ENCODE results near the gene HFE.

The HFE gene

GRCh38 chr6:26142026-26142425 lies 54.8 kb downstream of the HFE start:
- Histone ChIP-seq H3K36me3 (ENCODE audit: insufficient read depth, low read length) (no peaks in the 10 kb centered on the region), H3K9me3 (ENCODE audit: insufficient read depth, low read length, severe bottlenecking) (no peaks in the 10 kb centered on the region), H3K4me3 (ENCODE audit: low read depth in 1 of 2, low read length in 2 of 2) (no peak overlapping the region), H4K20me1 (ENCODE audit: insufficient read depth, low read length) (no peaks in the 10 kb centered on the region), H3K27me3 (ENCODE audit: insufficient read depth, low read length, poor library complexity) (no peaks in the 10 kb centered on the region), H3K4me2 (ENCODE audit: insufficient read depth, low read length) (no peak overlapping the region), H3K4me1 (ENCODE audit: insufficient read depth, low read length) (no peaks in the 10 kb centered on the region), H3K27ac (ENCODE audit: low read length) (no peak overlapping the region), H3K79me2 (ENCODE audit: insufficient read depth, low read length) (no peaks in the 10 kb centered on the region), H2AFZ (ENCODE audit: low read depth, low read length) (no peak overlapping the region), H3K9ac (ENCODE audit: low read depth, low read length) (no peak overlapping the region)
- DNase-seq (no peak), ATAC-seq (ENCODE audit: insufficient read depth, low read depth) (no peak)
- no peak for TF ChIP-seq EZH2 (IDR thresholded peaks at IDR 0.05; ENCODE audit: borderline replicate concordance, low read depth, low read length, severe bottlenecking)
- TF ChIP-seq CTCF (IDR thresholded peaks at IDR 0.05; ENCODE audit: borderline replicate concordance, extremely low read depth, low read length, poor library complexity, severe bottlenecking) = no peak

All from DND-41 (cell line).